Smooth muscle cell (in vitro differentiated cells): ENCODE results near the gene CLDN8. TPM values are rescaled to one million over a fixed set of nuclear protein-coding genes. Genes with fewer than 3 reads are reported as not detected.
A peak's percentile ranks its signal among the peaks of the same experiment; 100 is the strongest.

Experiments
- DNase-seq: peaks from one replicate; lab custom pipeline; 2025; ENCODE audit not compliant: unreplicated experiment; lab: John Stamatoyannopoulos, UW
- H2AFZ ChIP-seq: fragments of 200-600 bp; sonication (generic); 2 replicates; pipeline ENCODE4 v1.6.0; 2016; ENCODE audit warnings: antibody characterized with exemption, low read depth, mild to moderate bottlenecking
- H3F3A ChIP-seq: fragments of 200-600 bp; sonication (generic); 2 replicates; pipeline ENCODE4 v1.6.0; 2017; ENCODE audit warnings: antibody characterized with exemption, low read depth
- H3K27ac ChIP-seq: fragments of 200-600 bp; sonication (generic); 2 replicates; pipeline ENCODE4 v1.5.1; 2016; ENCODE audit warnings: low read depth, mild to moderate bottlenecking
- H3K27me3 ChIP-seq: fragments of 200-600 bp; sonication (generic); 2 replicates; pipeline ENCODE4 v1.6.1; 2016; ENCODE audit warnings: low read depth, mild to moderate bottlenecking
- H3K36me3 ChIP-seq: fragments of 200-600 bp; sonication (generic); 2 replicates; pipeline ENCODE4 v1.5.1; 2016; ENCODE audit warnings: low read depth
- H3K4me1 ChIP-seq: fragments of 200-600 bp; sonication (generic); 2 replicates; pipeline ENCODE4 v1.5.1; 2016; ENCODE audit warnings: low read depth
- H3K4me2 ChIP-seq: fragments of 200-600 bp; sonication (generic); 2 replicates; pipeline ENCODE4 v1.6.0; 2016; ENCODE audit warnings: mild to moderate bottlenecking
- H3K4me3 ChIP-seq: fragments of 200-600 bp; sonication (generic); 2 replicates; pipeline ENCODE4 v1.5.1; 2016; ENCODE audit warnings: mild to moderate bottlenecking
- H3K79me2 ChIP-seq: fragments of 200-600 bp; sonication (generic); 2 replicates; pipeline ENCODE4 v1.6.0; 2016; ENCODE audit warnings: low read depth, mild to moderate bottlenecking
- H3K9ac ChIP-seq: fragments of 200-600 bp; sonication (generic); 2 replicates; pipeline ENCODE4 v1.6.0; 2016; ENCODE audit warnings: low read depth
- H3K9me3 ChIP-seq: fragments of 200-600 bp; sonication (generic); replicated peaks from 2 replicates; pipeline ENCODE4 v1.5.1; 2016; ENCODE audit warnings: low read depth
- H4K20me1 ChIP-seq: fragments of 200-600 bp; sonication (generic); 2 replicates; pipeline ENCODE4 v1.6.0; 2016; ENCODE audit warnings: low read depth
- CTCF ChIP-seq: fragments of 200-600 bp; sonication (generic); IDR thresholded peaks from 2 replicates; pipeline ENCODE4 v1.5.1; 2017; ENCODE audit warnings: borderline replicate concordance, mild to moderate bottlenecking, antibody characterized with exemption; ENCODE audit not compliant: insufficient read depth, poor library complexity, severe bottlenecking
- WGBS: methylation state at CpG from one replicate; pipeline ENCODE4 v1.1.7; 2016; ENCODE audit warnings: low lambda C conversion rate; 5-methylcytosine and 5-hydroxymethylcytosine counted together
- polyA plus RNA-seq: library from polyadenylated mRNA; unstranded; fragments of >200 nt; fragmentation: Nextera tagmentation; extraction: Ambion mirVana; gene quantifications from 2 replicates; pipeline ENCODE4 v1.2.1, GENCODE V29; 2016
- total RNA-seq: library from RNA; depleted of rRNA; stranded (reverse); fragments of >200 nt; gene quantifications from 2 replicates; pipeline ENCODE4 v1.2.3, GENCODE V29; 2014

CLDN8 gene
- total and polyA plus RNA-seq, 2 experiments from 2014 or later, result not detected

- H3F3A ChIP-seq, result peaks cover 7% of the 10 kb centered on the region
- no peaks in the 10 kb centered on the region for H4K20me1 ChIP-seq
- no peak for TF ChIP-seq CTCF
- no peaks in the 10 kb centered on the region for H3K36me3 ChIP-seq
- H3K27ac ChIP-seq, result peak overlapping the region; percentile 78
- peak overlapping the region; percentile 17 for H3K9ac ChIP-seq
- peak overlapping the region; percentile 73 for H3K4me2 ChIP-seq
- H3K4me1 ChIP-seq, result no peaks in the 10 kb centered on the region
- H3K9me3 ChIP-seq, result no peaks in the 10 kb centered on the region
- DNase-seq, result no peak
- WGBS, result 3% methylated on average over 3 of the region's 3 CpGs
- H3K27me3 ChIP-seq, result no peaks in the 10 kb centered on the region
- peak overlapping the region; percentile 11 for H2AFZ ChIP-seq
- peak overlapping the region; percentile 4 for H3K4me3 ChIP-seq
- no peaks in the 10 kb centered on the region for H3K79me2 ChIP-seq
These were observed 11.9 kb upstream of the CLDN8 start for GRCh38 chr21:30227633-30228404.

GRCh38 chr21:30227128-30227527 is 11.2 kb upstream of the CLDN8 start:
- no peak for TF ChIP-seq CTCF
- peak overlapping the region; percentile 78 for H3K27ac ChIP-seq
- peak overlapping the region; percentile 73 for H3K4me2 ChIP-seq
- H3K4me3 ChIP-seq, result peak overlapping the region; percentile 4
- H3K27me3 ChIP-seq, result no peaks in the 10 kb centered on the region
- DNase-seq, result no peak
- H3K4me1 ChIP-seq, result no peaks in the 10 kb centered on the region
- 21% methylated on average over 1 of the region's 1 CpG for WGBS
- H3K9ac ChIP-seq, result no peak overlapping the region
- H3K79me2 ChIP-seq, result no peaks in the 10 kb centered on the region
- no peaks in the 10 kb centered on the region for H4K20me1 ChIP-seq
- H3K36me3 ChIP-seq, result no peaks in the 10 kb centered on the region
- H2AFZ ChIP-seq, result no peak overlapping the region
- H3F3A ChIP-seq, result peaks cover 7% of the 10 kb centered on the region
- no peaks in the 10 kb centered on the region for H3K9me3 ChIP-seq

DNA sequence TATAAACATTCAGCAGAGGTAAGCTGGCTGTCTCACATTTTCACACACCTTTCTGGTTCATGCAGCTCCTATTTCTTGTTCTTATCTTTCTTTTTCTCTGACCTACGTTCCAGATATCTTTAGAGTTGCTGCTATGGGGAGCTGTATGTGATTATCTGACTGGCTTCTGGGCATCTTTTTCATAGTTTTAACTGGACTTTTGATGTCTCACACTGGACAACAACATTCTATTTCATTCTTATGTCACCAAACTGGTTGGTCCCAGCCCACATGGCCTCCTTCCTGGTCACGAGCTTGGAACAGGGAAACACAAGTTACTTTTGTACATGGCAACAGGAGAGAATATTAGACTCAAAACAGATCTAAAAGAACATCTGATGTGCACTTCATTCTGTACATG is 7.7 kb upstream of the CLDN8 start:
- no peak for TF ChIP-seq CTCF

GRCh38 chr21:30222724-30223123 is 6.8 kb upstream of the CLDN8 start:
- H3K27me3 ChIP-seq, result no peaks in the 10 kb centered on the region
- H3K9ac ChIP-seq, result no peak overlapping the region
- H3K4me2 ChIP-seq, result no peak overlapping the region
- H3K36me3 ChIP-seq, result no peaks in the 10 kb centered on the region
- H2AFZ ChIP-seq, result no peak overlapping the region
- no peaks in the 10 kb centered on the region for H3K9me3 ChIP-seq
- H3K4me3 ChIP-seq, result no peak overlapping the region
- no peaks in the 10 kb centered on the region for H3K4me1 ChIP-seq
- H4K20me1 ChIP-seq, result no peaks in the 10 kb centered on the region
- DNase-seq, result no peak
- H3K27ac ChIP-seq, result no peak overlapping the region
- H3F3A ChIP-seq, result no peaks in the 10 kb centered on the region
- no peaks in the 10 kb centered on the region for H3K79me2 ChIP-seq
- no peak for TF ChIP-seq CTCF

More for the DNA sequence above, 7.7 kb upstream of the CLDN8 start:
- peak overlapping the region; percentile 32 for H2AFZ ChIP-seq
- no peaks in the 10 kb centered on the region for H3K36me3 ChIP-seq
- H3K27ac ChIP-seq, result no peak overlapping the region
- H3K9me3 ChIP-seq, result no peaks in the 10 kb centered on the region
- no peaks in the 10 kb centered on the region for H4K20me1 ChIP-seq
- H3K4me3 ChIP-seq, result no peak overlapping the region
- H3K79me2 ChIP-seq, result no peaks in the 10 kb centered on the region
- peaks cover 4% of the 10 kb centered on the region for H3F3A ChIP-seq
- H3K4me1 ChIP-seq, result no peaks in the 10 kb centered on the region
- no peak for DNase-seq
- no peaks in the 10 kb centered on the region for H3K27me3 ChIP-seq
- no peak overlapping the region for H3K4me2 ChIP-seq
- WGBS, result 74% methylated on average over 2 of the region's 2 CpGs
- no peak overlapping the region for H3K9ac ChIP-seq
